Measurements from ENCODE around the gene TIAM1.

Gene TIAM1

GRCh38 chr21:31187499-31187898, 156.6 kb downstream of the TIAM1 start:
- TF ChIP-seq CTCF (IDR thresholded peaks at IDR 0.05; ENCODE audit: insufficient read depth, low read length, missing control alignments) = no peak
- POLR2A ChIA-PET = no interaction called here
- H3K4me3 ChIP-seq (ENCODE audit: low read depth, low read length) = no peak overlapping the region
- DNase-seq (ENCODE audit: low read depth, low spot score) = no peak
- CTCF ChIA-PET = interaction anchor here (0.6 to 17.4 kb wide), 3 partner anchors 84 to 394 kb away, joined by 3 to 568 read pairs (median 13); no protein-coding TSS in a partner anchor

GRCh38 chr21:31186916-31187315, 157.1 kb downstream of the TIAM1 start:
- POLR2A ChIA-PET = no interaction called here
- TF ChIP-seq CTCF (IDR thresholded peaks at IDR 0.05; ENCODE audit: insufficient read depth, low read length, missing control alignments) = no peak
- CTCF ChIA-PET = interaction anchor here (1.5 to 17.4 kb wide), 3 partner anchors 83 to 418 kb away, joined by 4 to 568 read pairs (median 13); no protein-coding TSS in a partner anchor
- no peak for DNase-seq (ENCODE audit: low read depth, low spot score)
- no peak overlapping the region for H3K4me3 ChIP-seq (ENCODE audit: low read depth, low read length)

- POLR2A ChIA-PET = no interaction called here
- no peak for DNase-seq (ENCODE audit: low read depth, low spot score)
- H3K4me3 ChIP-seq (ENCODE audit: low read depth, low read length) = no peak overlapping the region
- CTCF ChIA-PET = interaction anchor here (0.8 to 17.4 kb wide), 4 partner anchors 13 to 419 kb away, joined by 3 to 568 read pairs (median 8); no protein-coding TSS in a partner anchor
- TF ChIP-seq CTCF (IDR thresholded peaks at IDR 0.05; ENCODE audit: insufficient read depth, low read length, missing control alignments) = no peak
These were observed 158.4 kb downstream of the TIAM1 start for GRCh38 chr21:31185663-31186062.

GRCh38 chr21:31184876-31185275, 159.2 kb downstream of the TIAM1 start:
- ChIA-PET CTCF (interaction anchor here (0.8 to 17.4 kb wide), 5 partner anchors 12 to 396 kb away, joined by 3 to 568 read pairs (median 8); no protein-coding TSS in a partner anchor), POLR2A (no interaction called here)
- H3K4me3 ChIP-seq (ENCODE audit: low read depth, low read length) = no peak overlapping the region
- DNase-seq (ENCODE audit: low read depth, low spot score) = no peak
- TF ChIP-seq CTCF (IDR thresholded peaks at IDR 0.05; ENCODE audit: insufficient read depth, low read length, missing control alignments) = no peak

- ChIA-PET CTCF (interaction anchor here (0.8 to 17.4 kb wide), 5 partner anchors 8 to 396 kb away, joined by 3 to 568 read pairs (median 8); no protein-coding TSS in a partner anchor), POLR2A (no interaction called here)
- H3K4me3 ChIP-seq (ENCODE audit: low read depth, low read length) = no peak overlapping the region
- no peak for TF ChIP-seq CTCF (IDR thresholded peaks at IDR 0.05; ENCODE audit: insufficient read depth, low read length, missing control alignments)
- DNase-seq (ENCODE audit: low read depth, low spot score) = no peak
These were observed 159.6 kb downstream of the TIAM1 start for GRCh38 chr21:31184459-31184858.

GRCh38 chr21:31182231-31183140, 161.6 kb downstream of the TIAM1 start:
- POLR2A ChIA-PET = no interaction called here
- no peak for DNase-seq (ENCODE audit: low read depth, low spot score)
- H3K4me3 ChIP-seq (ENCODE audit: low read depth, low read length) = no peak overlapping the region
- no peak for TF ChIP-seq CTCF (IDR thresholded peaks at IDR 0.05; ENCODE audit: insufficient read depth, low read length, missing control alignments)
- CTCF ChIA-PET = interaction anchor here (1.5 to 17.4 kb wide), 8 partner anchors 10 to 421 kb away, joined by 3 to 568 read pairs (median 16); no protein-coding TSS in a partner anchor

All from AG04449 (cell line).